ENCODE results near the gene RBP7.
"Not testable (repeated sequence)": the region's sequence is repeated elsewhere in the genome, so short reads cannot be mapped to it uniquely, and the experiment has no call there.

Gene RBP7

DNA sequence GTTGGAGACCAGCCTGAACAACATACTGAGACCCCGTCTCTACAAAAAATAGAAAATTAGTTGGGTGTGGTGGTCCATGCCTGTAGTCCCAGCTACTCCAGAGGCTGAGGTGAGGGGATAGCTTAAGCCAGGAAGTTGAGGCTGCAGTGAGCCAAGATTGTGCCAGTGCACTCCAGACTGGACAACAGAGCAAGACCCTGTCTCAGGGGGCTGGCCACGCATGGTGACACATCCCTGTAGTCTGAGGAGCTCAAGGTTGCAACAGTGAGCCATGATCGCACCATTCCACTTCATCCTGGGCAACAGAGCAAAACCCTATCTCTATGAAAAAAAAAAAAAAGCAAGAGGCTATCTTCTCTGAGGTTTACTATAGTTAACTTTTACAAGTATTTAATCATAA is 23.1 kb downstream of the RBP7 start:
- TF ChIP-seq, protein P1, sequence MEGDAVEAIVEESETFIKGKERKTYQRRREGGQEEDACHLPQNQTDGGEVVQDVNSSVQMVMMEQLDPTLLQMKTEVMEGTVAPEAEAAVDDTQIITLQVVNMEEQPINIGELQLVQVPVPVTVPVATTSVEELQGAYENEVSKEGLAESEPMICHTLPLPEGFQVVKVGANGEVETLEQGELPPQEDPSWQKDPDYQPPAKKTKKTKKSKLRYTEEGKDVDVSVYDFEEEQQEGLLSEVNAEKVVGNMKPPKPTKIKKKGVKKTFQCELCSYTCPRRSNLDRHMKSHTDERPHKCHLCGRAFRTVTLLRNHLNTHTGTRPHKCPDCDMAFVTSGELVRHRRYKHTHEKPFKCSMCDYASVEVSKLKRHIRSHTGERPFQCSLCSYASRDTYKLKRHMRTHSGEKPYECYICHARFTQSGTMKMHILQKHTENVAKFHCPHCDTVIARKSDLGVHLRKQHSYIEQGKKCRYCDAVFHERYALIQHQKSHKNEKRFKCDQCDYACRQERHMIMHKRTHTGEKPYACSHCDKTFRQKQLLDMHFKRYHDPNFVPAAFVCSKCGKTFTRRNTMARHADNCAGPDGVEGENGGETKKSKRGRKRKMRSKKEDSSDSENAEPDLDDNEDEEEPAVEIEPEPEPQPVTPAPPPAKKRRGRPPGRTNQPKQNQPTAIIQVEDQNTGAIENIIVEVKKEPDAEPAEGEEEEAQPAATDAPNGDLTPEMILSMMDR (conservative IDR thresholded peaks at IDR 0.05), result no peak
- H3K27ac ChIP-seq, result no peak overlapping the region

DNA sequence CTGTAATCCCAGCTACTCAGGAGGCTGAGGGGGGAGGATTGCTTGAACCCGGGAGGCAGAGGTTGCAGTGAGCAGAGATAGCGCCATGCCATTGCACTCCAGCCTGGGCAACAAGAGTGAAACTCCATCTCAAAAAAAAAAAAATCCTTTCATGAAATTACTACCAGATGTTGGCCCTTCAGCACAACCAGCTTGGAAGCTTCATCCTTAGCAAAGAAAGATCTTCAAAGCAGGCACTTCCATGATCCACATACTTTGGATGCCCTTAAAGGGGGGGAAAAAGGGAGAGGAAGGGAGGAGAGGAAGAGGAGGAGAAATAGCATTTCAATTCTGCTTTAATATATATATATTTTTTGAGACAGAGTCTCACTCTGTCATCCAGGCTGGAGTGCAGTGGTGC is 23.6 kb downstream of the RBP7 start:
- not testable (repeated sequence) for H3K27ac ChIP-seq

DNA sequence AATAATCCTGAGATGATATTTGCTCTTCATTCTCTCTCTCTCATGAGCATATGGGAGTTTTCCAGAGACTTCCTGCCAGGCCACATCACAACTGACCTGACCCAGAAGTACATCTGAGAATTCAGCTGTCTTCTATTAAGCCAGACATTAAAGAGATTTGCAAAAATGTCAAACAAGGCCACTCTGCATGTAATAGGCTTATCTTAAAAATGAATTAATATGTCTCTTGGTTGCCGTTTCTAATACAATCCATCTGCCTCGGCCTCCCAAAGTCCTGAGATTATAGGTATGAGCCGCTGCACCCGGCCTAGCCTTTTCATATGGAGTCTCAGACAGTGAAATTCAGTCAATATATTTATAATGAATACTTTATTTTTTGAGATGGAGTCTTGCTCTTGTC is 25.0 kb downstream of the RBP7 start:
- H3K27ac ChIP-seq, result not testable (repeated sequence)

DNA sequence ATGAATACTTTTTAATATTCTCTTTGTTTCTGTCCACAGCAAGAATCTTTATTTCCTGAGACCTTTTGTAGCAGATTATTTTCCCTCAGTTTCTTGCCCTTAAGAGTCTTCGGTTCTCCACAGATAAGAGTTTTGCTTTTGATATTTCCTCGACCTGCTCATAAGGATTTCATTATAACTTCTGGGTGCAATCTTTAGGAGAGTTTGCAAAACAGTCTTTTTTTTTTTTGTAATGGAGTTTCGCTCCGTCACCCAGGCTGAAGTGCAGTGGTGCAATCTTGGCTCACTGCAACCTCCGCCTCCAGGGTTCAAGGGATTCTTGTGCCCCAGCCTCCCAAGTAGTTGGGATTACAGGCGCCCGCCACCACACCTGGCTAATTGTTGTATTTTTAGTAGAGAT is 25.6 kb downstream of the RBP7 start:
- no peak overlapping the region for H3K27ac ChIP-seq
- TF ChIP-seq, protein P1 (conservative IDR thresholded peaks at IDR 0.05), result no peak

DNA sequence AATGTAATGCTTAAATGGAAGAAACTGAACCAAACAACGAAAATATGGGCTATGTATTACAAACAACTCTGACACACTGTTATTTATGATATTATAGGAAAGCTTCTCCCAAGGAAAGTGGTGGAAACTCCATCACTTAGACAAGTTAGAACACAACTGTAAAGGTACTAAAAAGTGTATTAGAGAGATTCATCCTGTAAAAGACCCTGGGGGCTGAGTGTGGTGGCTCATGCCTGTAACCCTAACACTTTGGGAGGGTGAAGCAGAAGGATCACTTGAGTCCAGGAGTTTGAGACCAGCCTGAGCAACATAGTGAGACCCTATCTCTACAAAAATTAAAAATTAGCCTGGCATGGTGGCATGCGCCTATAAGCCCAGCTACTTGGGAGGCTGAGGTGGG is 28.3 kb downstream of the RBP7 start:
- TF ChIP-seq, protein P1 (conservative IDR thresholded peaks at IDR 0.05), result no peak
- H3K27ac ChIP-seq, result no peak overlapping the region

DNA sequence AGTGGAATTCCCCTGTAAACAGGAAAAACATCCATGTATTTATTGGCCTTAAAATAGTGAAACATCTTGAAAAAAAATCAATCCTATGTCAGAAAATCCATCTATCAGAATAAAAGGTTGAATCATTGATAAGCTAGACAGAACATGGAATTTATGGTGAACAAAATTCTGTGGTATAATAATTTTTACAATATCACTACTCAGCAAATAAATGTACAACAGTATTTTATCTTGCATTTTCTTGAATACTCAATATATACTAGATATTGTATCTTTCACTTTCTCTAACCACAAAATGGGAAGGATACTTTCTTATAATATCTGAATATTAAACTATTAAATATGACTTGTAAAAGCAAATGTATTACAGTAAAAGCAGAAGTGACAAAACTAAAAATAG is 30.0 kb downstream of the RBP7 start:
- H3K27ac ChIP-seq, result no peak overlapping the region
- TF ChIP-seq, protein P1 (conservative IDR thresholded peaks at IDR 0.05), result no peak

DNA sequence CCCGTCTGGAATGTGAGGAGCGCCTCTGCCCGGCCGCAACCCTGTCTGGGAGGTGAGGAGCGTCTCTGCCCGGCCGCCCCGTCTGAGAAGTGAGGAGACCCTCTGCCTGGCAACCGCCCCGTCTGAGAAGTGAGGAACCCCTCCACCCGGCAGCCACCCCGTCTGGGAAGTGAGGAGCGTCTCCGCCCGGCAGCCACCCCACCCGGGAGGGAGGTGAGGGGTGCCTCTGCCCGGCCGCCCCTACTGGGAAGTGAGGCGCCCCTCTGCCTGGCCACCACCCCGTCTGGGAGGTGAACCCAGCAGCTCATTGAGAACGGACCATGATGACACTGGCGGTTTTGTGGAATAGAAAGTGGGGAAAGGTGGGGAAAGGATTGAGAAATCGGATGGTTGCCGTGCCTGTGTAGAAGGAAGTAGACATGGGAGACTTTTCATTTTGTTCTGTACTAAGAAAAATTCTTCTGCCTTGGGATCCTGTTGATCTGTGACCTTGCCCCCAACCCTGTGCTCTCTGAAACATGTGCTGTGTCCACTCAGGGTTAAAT is 32.0 kb downstream of the RBP7 start:
- H3K27ac ChIP-seq, result not testable (repeated sequence)

DNA sequence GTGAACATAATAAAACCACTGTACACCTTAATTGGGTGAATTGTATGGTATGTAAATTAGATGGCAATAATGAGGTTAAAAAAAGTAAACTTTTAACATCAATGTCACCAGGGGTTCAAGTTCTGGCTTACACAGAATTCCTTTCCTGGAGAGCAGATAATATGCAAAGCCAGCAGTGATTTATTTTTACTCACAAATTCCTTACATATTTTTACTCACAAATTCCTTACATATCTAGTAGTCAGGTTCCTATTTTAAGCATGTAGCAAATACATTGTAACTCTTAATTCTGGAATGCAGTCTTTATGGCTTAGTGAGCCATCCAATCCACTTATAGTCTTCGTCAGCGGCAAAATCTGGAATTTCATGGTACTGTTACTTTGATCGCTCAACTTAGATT is 34.4 kb downstream of the RBP7 start:
- peak overlapping the region; percentile 94; the same call in 1 of the 2 replicates for H3K27ac ChIP-seq
- TF ChIP-seq, protein P1 (conservative IDR thresholded peaks at IDR 0.05), result no peak

DNA sequence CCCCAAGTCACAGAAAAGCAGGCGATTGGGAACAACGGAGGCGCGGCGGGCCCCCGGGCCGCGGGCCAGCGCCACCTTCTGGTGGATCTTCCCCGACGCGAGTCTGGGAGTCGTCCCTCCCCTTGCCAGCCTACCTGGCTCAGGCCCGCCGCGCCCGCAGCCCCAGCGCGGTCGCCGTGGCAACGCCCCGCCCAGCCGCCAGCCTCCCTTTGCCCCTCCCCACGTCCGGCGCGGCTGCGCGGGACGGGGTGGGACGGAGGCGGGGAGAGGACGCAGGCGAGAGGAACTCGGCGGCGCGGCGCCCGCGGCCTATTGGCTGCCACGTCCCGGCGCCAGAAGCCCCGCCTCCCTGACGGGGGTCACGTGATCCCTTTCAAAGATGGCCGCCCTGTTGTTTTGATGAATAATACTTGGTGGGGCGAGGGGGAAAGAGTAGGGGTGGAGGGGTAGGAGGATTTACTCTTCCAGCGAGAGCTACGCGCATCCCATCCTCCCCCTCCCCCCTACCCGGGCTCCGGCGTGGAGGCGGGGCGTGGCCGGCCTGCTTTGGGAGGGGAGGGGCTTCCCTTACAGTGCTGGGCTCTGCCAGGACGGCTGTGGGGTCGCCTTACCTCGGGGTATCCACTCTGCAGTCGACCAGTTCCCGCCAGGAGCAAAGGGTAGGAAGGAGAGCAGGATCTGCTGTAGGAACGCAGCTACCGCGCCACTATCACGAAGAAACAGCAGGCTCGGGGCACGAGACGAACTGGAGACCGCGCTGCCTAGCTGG is 35.7 kb downstream of the RBP7 start, which contains the start of gene UBE4B:
UBE4B (plus strand) TSS at position 369 of the 769 bp plus-strand sequence. CDS start 713 bp downstream, outside the sequence.
- TF ChIP-seq, protein P1 (conservative IDR thresholded peaks at IDR 0.05), result peak; percentile 96
- H3K27ac ChIP-seq, result peak within 1 kb of the TSS; percentile 94
